IMR-90 (cell line): ENCODE results near the gene LENEP. TPM values are rescaled to one million over a fixed set of nuclear protein-coding genes. Genes with fewer than 3 reads are reported as not detected.
A peak's percentile ranks its signal among the peaks of the same experiment; 100 is the strongest.

Source experiments
- ATAC-seq: fragments of 200-7000 bp; cut with Tn5 transposase; 2 replicates; pipeline ENCODE4 v1.9.1; 2020; ENCODE audit warnings: low read depth, mild to moderate bottlenecking, moderate library complexity
- BruUV-seq: library from RNA; stranded (reverse); fragments of 400-500 nt; replicated peaks from 2 replicates; lab custom pipeline; 2021; lab: Mats Ljungman, UMichigan
- CTCF ChIA-PET: fragments of 300-600 bp; formaldehyde crosslinking; extraction: SDS; loops from one replicate; lab custom pipeline; 2021; ENCODE audit warnings: antibody characterized with exemption; lab: Yijun Ruan, JAX
- POLR2A ChIA-PET: fragments of 300-600 bp; sonication (Branson Sonifier 250); formaldehyde crosslinking; loops from one replicate; lab custom pipeline; 2022; ENCODE audit warnings: antibody characterized with exemption; ENCODE audit not compliant: unreplicated experiment; lab: Charles Lee
- DNase-seq: peaks from one replicate; pipeline ENCODE4 v3.0.0; 2013
- H2AFZ ChIP-seq: replicated peaks from 2 replicates; pipeline ENCODE3; 2013; ENCODE audit warnings: low read length, mild to moderate bottlenecking; ENCODE audit not compliant: poor library complexity
- H2AK5ac ChIP-seq: 2 replicates; pipeline ENCODE4 v1.6.1; 2013; ENCODE audit warnings: low read depth, low read length, inconsistent platforms
- H2AK9ac ChIP-seq: replicated peaks from 2 replicates; pipeline ENCODE3; 2013; ENCODE audit warnings: mild to moderate bottlenecking, low read depth, low read length, moderate library complexity; ENCODE audit not compliant: poor library complexity
- H2BK120ac ChIP-seq: 2 replicates; pipeline ENCODE4 v1.6.1; 2013; ENCODE audit warnings: low read depth, low read length, inconsistent platforms
- H2BK15ac ChIP-seq: 3 replicates; pipeline ENCODE4 v1.6.1; 2013; ENCODE audit warnings: low read depth, low read length, inconsistent platforms
- H2BK20ac ChIP-seq: 2 replicates; pipeline ENCODE4 v1.6.1; 2013; ENCODE audit warnings: low read depth, mild to moderate bottlenecking, inconsistent platforms, low read length, moderate library complexity
- H2BK5ac ChIP-seq: 2 replicates; pipeline ENCODE4 v1.6.1; 2013; ENCODE audit warnings: mild to moderate bottlenecking, low read depth, low read length, inconsistent platforms; ENCODE audit not compliant: poor library complexity, severe bottlenecking
- H3K14ac ChIP-seq: replicated peaks from 2 replicates; pipeline ENCODE4 v1.6.1; 2013; ENCODE audit warnings: low read depth, low read length, inconsistent platforms
- H3K18ac ChIP-seq: 2 replicates; pipeline ENCODE4 v1.6.1; 2013; ENCODE audit warnings: low read depth, low read length, control low read depth
- H3K23ac ChIP-seq: 2 replicates; pipeline ENCODE4 v1.6.1; 2013; ENCODE audit warnings: low read depth, low read length, inconsistent platforms
- H3K27ac ChIP-seq: 2 replicates; pipeline ENCODE4 v1.5.1; 2013; ENCODE audit warnings: mild to moderate bottlenecking, control low read depth, low read length; ENCODE audit not compliant: insufficient read depth
- H3K27me3 ChIP-seq: 2 replicates; pipeline ENCODE4 v1.6.1; 2013; ENCODE audit warnings: low read length; ENCODE audit not compliant: control insufficient read depth, insufficient read depth
- H3K36me3 ChIP-seq: 2 replicates; pipeline ENCODE4 v1.6.1; 2013; ENCODE audit warnings: low read length, mixed read lengths; ENCODE audit not compliant: control insufficient read depth, insufficient read depth
- H3K4ac ChIP-seq: 2 replicates; pipeline ENCODE4 v1.6.1; 2013; ENCODE audit warnings: low read depth, low read length, inconsistent platforms
- H3K4me1 ChIP-seq: 2 replicates; pipeline ENCODE4 v1.6.1; 2013; ENCODE audit warnings: low read length, mixed read lengths; ENCODE audit not compliant: control insufficient read depth, insufficient read depth
- H3K4me2 ChIP-seq: 2 replicates; pipeline ENCODE4 v1.6.1; 2013; ENCODE audit warnings: low read depth, mild to moderate bottlenecking, control low read depth, low read length, moderate library complexity
- H3K4me3 ChIP-seq: 2 replicates; pipeline ENCODE4 v1.5.1; 2013; ENCODE audit warnings: low read depth, mild to moderate bottlenecking, control low read depth, low read length, moderate library complexity; ENCODE audit not compliant: insufficient read depth
- H3K56ac ChIP-seq: 2 replicates; pipeline ENCODE4 v1.6.1; 2013; ENCODE audit warnings: low read length, inconsistent platforms; ENCODE audit not compliant: insufficient read depth; ENCODE audit errors: extremely low read depth
- H3K79me1 ChIP-seq, 2 experiments: 2 replicates each; pipeline ENCODE4 v1.6.1; 2013; ENCODE audit warnings: low read length in 2 of 2, inconsistent platforms in 1 of 2, low read depth in 1 of 2
- H3K9ac ChIP-seq: 2 replicates; pipeline ENCODE4 v1.6.1; 2013; ENCODE audit warnings: low read depth, low read length, control low read depth
- H3K9me1 ChIP-seq: 2 replicates; pipeline ENCODE4 v1.6.1; 2013; ENCODE audit warnings: low read length, inconsistent platforms; ENCODE audit not compliant: insufficient read depth
- H3K9me3 ChIP-seq: 2 replicates; pipeline ENCODE4 v1.6.1; 2013; ENCODE audit warnings: low read length; ENCODE audit not compliant: control insufficient read depth, insufficient read depth
- H4K20me1 ChIP-seq: 2 replicates; pipeline ENCODE4 v1.6.1; 2013; ENCODE audit warnings: low read length, inconsistent platforms; ENCODE audit not compliant: insufficient read depth
- H4K5ac ChIP-seq: 2 replicates; pipeline ENCODE4 v1.6.1; 2013; ENCODE audit warnings: mild to moderate bottlenecking, low read depth, low read length, control low read depth
- H4K8ac ChIP-seq, 2 experiments: 2 replicates each; pipeline ENCODE4 v1.6.1; 2013; ENCODE audit warnings: low read depth in 2 of 2, low read length in 2 of 2, control low read depth in 1 of 2, inconsistent platforms in 1 of 2
- H4K91ac ChIP-seq: 2 replicates; pipeline ENCODE4 v1.6.1; 2013; ENCODE audit warnings: low read depth, low read length, inconsistent platforms; ENCODE audit not compliant: insufficient read depth
- NFE2L2 ChIP-seq: fragments of 150-350 bp; IDR thresholded peaks from 2 replicates; pipeline ENCODE4 v1.6.1; 2016; ENCODE audit warnings: low read depth, mild to moderate bottlenecking, low read length
- WGBS, 2 experiments: methylation state at CpG; one replicate each; pipeline versions ENCODE4 v1.1.5 to v1.1.7; 2013; ENCODE audit warnings: missing lambda C conversion rate in 2 of 2; ENCODE audit not compliant: insufficient read length in 1 of 2; ENCODE audit errors: extremely low coverage in 2 of 2; 5-methylcytosine and 5-hydroxymethylcytosine counted together
- dilution Hi-C: fragments of 300-500 bp; cut with HindIII; formaldehyde crosslinking; loops from one replicate; pipeline ENCODE4 v1.14.3; 2018; ENCODE audit warnings: low sequenced_read_pairs; ENCODE audit not compliant: unreplicated experiment
- in situ Hi-C: fragments of 300-500 bp; cut with MboI; formaldehyde crosslinking; loops from 3 replicates; pipeline ENCODE4 v1.14.3; 2019; ENCODE audit warnings: low sequenced_read_pairs, inconsistent platforms, mixed read lengths
- intact Hi-C: fragments of 100-400 bp; cut with micrococcal nuclease; formaldehyde crosslinking; loops from 2 replicates; pipeline ENCODE4 v1.10.0; 2022
- polyA plus RNA-seq, 3 experiments: library from polyadenylated mRNA; depleted of rRNA; stranded (reverse); fragments of >200 nt; gene quantifications; 2 replicates each; pipeline ENCODE4 v1.2.3, GENCODE V29; 2012; ENCODE audit warnings: low replicate concordance in 1 of 3
- total RNA-seq: library from RNA; depleted of rRNA; stranded (reverse); fragments of >200 nt; gene quantifications from 2 replicates; pipeline ENCODE4 v1.2.3, GENCODE V29; 2012

Gene LENEP
- total and polyA plus RNA-seq, 2 of the 4 experiments (the other 2 are of a cell fraction), result not detected

- POLR2A ChIA-PET, result no interaction called here
- WGBS, 2 experiments, result no CpG with 5 or more reads among the region's 6 CpGs
- DNase-seq (no peak), ATAC-seq (no peak)
- Histone ChIP-seq H3K36me3 (peaks cover under 1% of the 10 kb centered on the region; the same call in 1 of the 2 replicates), H4K20me1 (no peaks in the 10 kb centered on the region), H2AFZ (no peak overlapping the region), H2BK15ac (no peak overlapping the region; the same call in 2 of the 3 replicates), H2BK20ac (no peak overlapping the region), H2BK120ac (no peak overlapping the region), H4K8ac (peak overlapping the region; percentile 65 to 85), H4K91ac (no peak overlapping the region), H2AK5ac (0 out of 2 replicates have a peak overlapping the region, but pooled peaks have one; percentile 57), H3K79me1 (peaks cover 9 to 44% of the 10 kb centered on the region in 2 experiments; a peak in 3 of 4 replicates), H3K18ac (no peak overlapping the region), H2BK5ac (no peak overlapping the region), H3K9me1 (no peaks in the 10 kb centered on the region), H3K4ac (no peak overlapping the region), H3K9me3 (no peaks in the 10 kb centered on the region), H3K23ac (no peak overlapping the region), H2AK9ac (no peak overlapping the region), H3K56ac (no peak overlapping the region), H3K14ac (no peak overlapping the region), H3K4me3 (peak overlapping the region; percentile 53; the same call in 1 of the 2 replicates), H3K4me1 (peaks cover 3% of the 10 kb centered on the region), H3K27me3 (no peaks in the 10 kb centered on the region), H3K27ac (no peak overlapping the region), H4K5ac (no peak overlapping the region), H3K4me2 (peak overlapping the region; percentile 87; the same call in 1 of the 2 replicates), H3K9ac (peak overlapping the region; percentile 61; the same call in 1 of the 2 replicates)
- in situ Hi-C loops (no loop called here), dilution Hi-C loops (no loop called here), intact Hi-C loops (no loop called here)
- CTCF ChIA-PET, result interaction anchor here (1.8 kb wide), 1 partner anchor 11 kb away, joined by 5 read pairs; the partner anchor contains the start of gene SHC1
- TF ChIP-seq NFE2L2, result no peak
- no TSS peak for BruUV-seq
Observed at GRCh38 chr1:154982341-154982740, 11.0 kb upstream of the LENEP start.
